Measurements from ENCODE around the gene OVAAL. TPM values are rescaled to one million over a fixed set of nuclear protein-coding genes. Genes with fewer than 3 reads are reported as not detected.

The OVAAL gene
- total RNA-seq, result not detected
- total RNA-seq (2013), result not detected

DNA sequence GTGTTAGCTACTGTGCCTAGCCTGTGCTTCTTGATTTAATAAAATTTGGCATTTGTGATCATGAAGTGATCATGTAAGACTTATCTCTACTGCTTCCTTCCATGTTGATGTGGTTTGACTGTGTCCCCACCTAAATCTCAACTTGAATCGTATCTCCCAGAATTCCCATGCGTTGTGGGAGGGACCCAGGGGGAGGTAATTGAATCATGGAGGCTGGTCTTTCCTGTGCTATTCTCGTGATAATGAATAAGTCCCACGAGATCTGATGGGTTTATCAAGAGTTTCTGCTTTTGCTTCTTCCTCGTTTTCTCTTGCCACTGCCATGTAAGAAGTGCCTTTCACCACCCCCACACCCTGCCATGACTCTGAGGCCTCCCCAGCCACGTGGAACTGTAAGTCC lies at the start of gene OVAAL:
Gene OVAAL (plus strand): TSS at position 301 of the 400 bp plus-strand sequence.
- peaks cover 16 to 26% of the 10 kb centered on the region in 2 donors for H3K27me3 Mint-ChIP-seq (ENCODE audit: low read depth in 2 of 2)
- DNase-seq (no peak), ATAC-seq (no peak)
- H3K4me1 Mint-ChIP-seq, result no peaks in the 10 kb centered on the region
- H3K9me3 ChIP-seq (ENCODE audit: control insufficient read depth, insufficient read depth, low read length), result no peaks in the 10 kb centered on the region
- no peaks in the 10 kb centered on the region for H3K36me3 Mint-ChIP-seq
- intact Hi-C loops (cut with micrococcal nuclease), result no loop called here
- no peak for TF ChIP-seq CTCF (IDR thresholded peaks at IDR 0.05)
- no peaks in the 10 kb centered on the region for H3K36me3 ChIP-seq (ENCODE audit: control insufficient read depth, insufficient read depth, low read length)
- H3K4me1 ChIP-seq (ENCODE audit: control insufficient read depth, insufficient read depth, low read length), result no peaks in the 10 kb centered on the region
- no peak within 1 kb of the TSS for H3K27ac Mint-ChIP-seq
- H3K27ac ChIP-seq (ENCODE audit: low read length), result no peak within 1 kb of the TSS
- no peaks in the 10 kb centered on the region for H3K27me3 ChIP-seq (ENCODE audit: control insufficient read depth, insufficient read depth, low read length)
- H3K9me3 Mint-ChIP-seq, result no peaks in the 10 kb centered on the region
- no peak within 1 kb of the TSS for H3K4me3 Mint-ChIP-seq
- H3K4me3 ChIP-seq (ENCODE audit: low read length), result no peak within 1 kb of the TSS
- 83% methylated on average over 5 of the region's 6 CpGs for WGBS (ENCODE audit: insufficient coverage)

GRCh38 chr1:180510882-180511281 lies 47.9 kb upstream of the OVAAL start:
- H3K4me3 Mint-ChIP-seq, result no peak overlapping the region
- H3K27ac Mint-ChIP-seq, result no peak overlapping the region
- intact Hi-C loops (cut with micrococcal nuclease), result no loop called here
- H3K36me3 Mint-ChIP-seq, result no peaks in the 10 kb centered on the region
- WGBS (ENCODE audit: insufficient coverage), result 97% methylated on average over 2 of the region's 2 CpGs
- no peak for ATAC-seq
- H3K27ac ChIP-seq (ENCODE audit: low read length), result no peak overlapping the region
- H3K4me1 ChIP-seq (ENCODE audit: control insufficient read depth, insufficient read depth, low read length), result no peaks in the 10 kb centered on the region
- H3K4me3 ChIP-seq (ENCODE audit: low read length), result no peak overlapping the region
- no peaks in the 10 kb centered on the region for H3K36me3 ChIP-seq (ENCODE audit: control insufficient read depth, insufficient read depth, low read length)
- no peaks in the 10 kb centered on the region for H3K27me3 ChIP-seq (ENCODE audit: control insufficient read depth, insufficient read depth, low read length)
- TF ChIP-seq CTCF (IDR thresholded peaks at IDR 0.05), result no peak
- no peaks in the 10 kb centered on the region for H3K9me3 ChIP-seq (ENCODE audit: control insufficient read depth, insufficient read depth, low read length)
- peaks cover 18 to 26% of the 10 kb centered on the region in 2 donors for H3K27me3 Mint-ChIP-seq (ENCODE audit: low read depth in 2 of 2)
- no peaks in the 10 kb centered on the region for H3K9me3 Mint-ChIP-seq
- no peaks in the 10 kb centered on the region for H3K4me1 Mint-ChIP-seq
- no peak for DNase-seq

DNA sequence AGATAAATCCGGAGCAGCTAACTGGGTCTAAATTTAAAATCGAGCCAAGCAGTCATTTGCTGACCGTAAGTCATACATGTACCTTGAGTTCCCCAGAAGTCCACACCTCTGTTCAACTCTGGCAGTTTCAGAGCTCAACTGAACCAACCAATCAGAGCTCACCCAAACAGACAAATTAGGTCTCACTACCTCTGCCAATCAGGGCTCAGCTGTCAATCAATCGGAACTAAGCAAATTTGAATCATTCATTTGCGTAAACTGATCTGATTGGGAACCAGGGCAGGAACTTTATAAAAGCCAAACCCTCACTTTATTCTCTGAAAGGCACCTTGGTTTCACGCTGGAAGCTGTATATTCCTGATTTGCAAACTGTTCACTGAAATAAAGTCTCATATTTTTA lies 45.2 kb upstream of the OVAAL start:
- Mint-ChIP-seq H3K4me1 (no peaks in the 10 kb centered on the region), H3K9me3 (no peaks in the 10 kb centered on the region), H3K27ac (no peak overlapping the region), H3K36me3 (no peaks in the 10 kb centered on the region), H3K27me3 (ENCODE audit: low read depth in 2 of 2) (peaks cover 18 to 19% of the 10 kb centered on the region in 2 donors), H3K4me3 (no peak overlapping the region)
- H3K4me3 ChIP-seq (ENCODE audit: low read length), result no peak overlapping the region
- no peaks in the 10 kb centered on the region for H3K9me3 ChIP-seq (ENCODE audit: control insufficient read depth, insufficient read depth, low read length)
- no peak for TF ChIP-seq CTCF (IDR thresholded peaks at IDR 0.05)
- H3K36me3 ChIP-seq (ENCODE audit: control insufficient read depth, insufficient read depth, low read length), result no peaks in the 10 kb centered on the region
- H3K27ac ChIP-seq (ENCODE audit: low read length), result no peak overlapping the region
- no peaks in the 10 kb centered on the region for H3K27me3 ChIP-seq (ENCODE audit: control insufficient read depth, insufficient read depth, low read length)
- WGBS (ENCODE audit: insufficient coverage), result 92% methylated on average over 6 of the region's 6 CpGs
- H3K4me1 ChIP-seq (ENCODE audit: control insufficient read depth, insufficient read depth, low read length), result no peaks in the 10 kb centered on the region
- no peak for DNase-seq
- ATAC-seq, result no peak
- intact Hi-C loops (cut with micrococcal nuclease), result no loop called here

GRCh38 chr1:180515364-180515763 lies 43.4 kb upstream of the OVAAL start:
- H3K27ac Mint-ChIP-seq, result no peak overlapping the region
- no peaks in the 10 kb centered on the region for H3K36me3 Mint-ChIP-seq
- 90% methylated on average over 2 of the region's 3 CpGs for WGBS (ENCODE audit: insufficient coverage)
- H3K4me1 ChIP-seq (ENCODE audit: control insufficient read depth, insufficient read depth, low read length), result no peaks in the 10 kb centered on the region
- H3K4me3 Mint-ChIP-seq, result no peak overlapping the region
- no peaks in the 10 kb centered on the region for H3K36me3 ChIP-seq (ENCODE audit: control insufficient read depth, insufficient read depth, low read length)
- H3K9me3 Mint-ChIP-seq, result no peaks in the 10 kb centered on the region
- ATAC-seq (no peak), DNase-seq (no peak)
- intact Hi-C loops (cut with micrococcal nuclease), result loop anchor here (5.0 kb wide), 1 partner anchor 347 kb away; no protein-coding TSS in a partner anchor
- H3K27ac ChIP-seq (ENCODE audit: low read length), result no peak overlapping the region
- H3K4me3 ChIP-seq (ENCODE audit: low read length), result no peak overlapping the region
- H3K27me3 Mint-ChIP-seq (ENCODE audit: low read depth in 2 of 2), result peaks cover 18 to 24% of the 10 kb centered on the region in 2 donors
- H3K9me3 ChIP-seq (ENCODE audit: control insufficient read depth, insufficient read depth, low read length), result no peaks in the 10 kb centered on the region
- H3K4me1 Mint-ChIP-seq, result no peaks in the 10 kb centered on the region
- H3K27me3 ChIP-seq (ENCODE audit: control insufficient read depth, insufficient read depth, low read length), result no peaks in the 10 kb centered on the region
- TF ChIP-seq CTCF (IDR thresholded peaks at IDR 0.05), result no peak

Data from natural killer cell (primary cell).